Right renal cortex interstitium (tissue), 3 donors: ENCODE results near the gene HOOK2. TPM values are rescaled to one million over a fixed set of nuclear protein-coding genes. Genes with fewer than 3 reads are reported as not detected.

Experiments
- DNase-seq, 3 donors: peaks; one replicate each; pipeline ENCODE4 v3.0.0-alpha.2; 2013; ENCODE audit warnings: low read depth in 3 of 3, low spot score in 2 of 3
- polyA plus RNA-seq, 3 donors: library from polyadenylated mRNA; unstranded; fragments of 120-200 nt; gene quantifications; one replicate each; pipeline ENCODE4 v1.2.1, GENCODE V29; 2013; ENCODE audit not compliant: insufficient read length in 3 of 3

The HOOK2 gene
- polyA plus RNA-seq, 3 donors: 34.5 to 47.7 (median 42.4) TPM

DNA sequence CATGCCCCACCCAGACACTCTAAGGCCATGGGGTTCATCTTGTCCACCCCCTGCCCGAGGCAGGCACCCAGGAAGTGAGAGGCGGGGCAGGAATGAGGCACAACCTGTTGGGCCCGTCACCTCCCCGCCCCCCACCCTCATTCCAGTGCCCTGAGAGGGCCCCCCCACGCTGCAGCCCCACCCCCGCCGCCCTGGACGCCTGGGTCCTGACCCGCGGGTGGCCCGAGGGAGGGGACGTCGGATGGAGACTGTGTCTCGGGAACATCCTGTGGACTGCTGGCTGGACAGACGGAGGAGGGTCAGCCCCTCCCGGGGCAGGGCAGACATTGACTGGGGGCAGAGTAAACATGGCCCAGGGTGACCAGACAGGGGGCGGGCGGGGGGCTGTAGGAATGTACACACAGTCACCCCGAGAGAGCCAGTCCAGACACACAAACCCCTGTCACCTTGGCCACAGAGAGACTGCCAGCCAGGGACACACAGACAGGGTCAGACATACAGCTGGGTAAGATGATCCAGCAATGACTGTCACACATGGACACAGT, 8.6 kb upstream of the HOOK2 start:
- no peak for DNase-seq

DNA sequence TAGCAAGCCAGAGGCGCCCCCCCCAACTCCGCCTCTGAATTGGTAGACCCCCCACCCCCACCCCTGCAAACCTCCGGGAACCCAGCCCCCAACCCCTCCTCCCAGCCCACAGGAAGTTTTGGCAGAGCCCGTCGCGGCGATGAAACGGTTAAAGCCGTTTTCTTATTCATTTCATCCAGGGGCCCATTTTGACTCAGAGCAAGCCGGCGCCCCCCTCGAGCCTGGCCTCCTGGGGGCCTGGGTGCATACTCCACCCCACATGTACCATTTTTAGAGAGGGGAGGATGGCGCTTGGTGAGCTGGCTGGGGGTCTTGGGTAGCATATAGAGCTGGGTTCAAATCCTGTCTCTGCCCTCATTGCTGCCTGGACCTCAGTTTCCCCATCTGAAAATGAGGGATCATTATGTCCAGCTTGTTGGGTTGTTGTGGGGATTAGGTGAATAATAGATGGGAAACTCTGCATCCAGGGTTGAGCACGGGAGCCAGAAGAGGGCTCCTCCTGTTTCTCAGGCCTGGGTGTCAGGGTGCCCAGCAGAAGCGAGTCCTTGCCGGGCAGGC, 8.0 kb upstream of the HOOK2 start:
- no peak for DNase-seq

DNA sequence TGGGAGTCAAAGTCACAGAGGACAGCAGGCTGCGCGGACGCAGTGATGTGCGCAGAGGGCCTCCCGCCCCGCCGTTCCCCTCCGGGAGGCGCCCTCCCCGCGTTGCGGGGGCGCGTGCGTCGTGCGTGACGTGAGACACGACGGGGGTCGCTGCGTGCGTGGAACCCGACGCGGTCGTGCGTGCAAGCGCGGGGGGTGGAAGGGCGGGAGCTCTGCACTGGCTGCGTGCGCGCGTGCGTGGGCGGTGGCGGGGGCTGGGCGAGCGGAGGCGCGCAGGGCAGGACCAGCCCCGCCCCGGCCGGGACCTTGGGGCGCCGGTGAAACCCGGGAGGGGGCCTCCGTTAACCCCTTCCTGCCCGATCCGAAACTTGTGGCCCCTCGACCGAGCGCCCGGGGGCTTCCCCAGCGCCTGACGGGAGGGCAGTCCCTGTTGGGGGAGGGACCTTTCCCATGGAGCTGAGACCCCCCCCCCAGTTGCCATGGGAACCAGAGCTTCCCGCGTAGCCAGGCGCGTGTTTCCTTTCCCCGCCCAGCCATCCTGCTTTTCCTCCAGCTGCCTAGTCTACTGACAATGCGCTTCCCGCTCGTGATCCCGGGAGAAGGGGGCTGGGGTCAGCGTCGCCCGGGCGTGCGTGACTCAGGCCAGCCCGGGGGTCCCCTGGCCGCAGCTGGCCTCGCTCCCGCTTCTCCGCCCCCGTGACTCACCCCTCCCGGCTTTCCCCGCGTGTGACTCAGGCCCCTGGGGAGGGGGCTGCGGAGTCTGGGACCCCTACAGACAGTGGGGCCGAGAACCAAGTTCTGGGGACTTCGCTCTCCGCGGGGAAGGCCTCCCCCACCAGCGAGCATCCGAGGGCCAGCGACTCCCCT, 7.3 kb upstream of the HOOK2 start:
- DNase-seq: no peak

DNA sequence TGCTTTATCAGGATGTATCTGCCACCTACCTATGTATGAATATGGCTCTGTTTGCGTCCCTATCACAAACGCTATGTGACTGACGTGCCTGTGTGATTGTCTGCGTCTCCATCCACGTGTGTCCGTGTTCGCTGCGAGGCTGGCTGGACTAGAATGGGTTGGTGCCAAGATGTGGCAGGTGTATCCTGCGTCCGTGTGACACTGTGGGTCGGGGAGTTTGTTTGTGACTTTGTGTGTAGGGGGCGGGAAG, 6.7 kb upstream of the HOOK2 start:
- DNase-seq: no peak

DNA sequence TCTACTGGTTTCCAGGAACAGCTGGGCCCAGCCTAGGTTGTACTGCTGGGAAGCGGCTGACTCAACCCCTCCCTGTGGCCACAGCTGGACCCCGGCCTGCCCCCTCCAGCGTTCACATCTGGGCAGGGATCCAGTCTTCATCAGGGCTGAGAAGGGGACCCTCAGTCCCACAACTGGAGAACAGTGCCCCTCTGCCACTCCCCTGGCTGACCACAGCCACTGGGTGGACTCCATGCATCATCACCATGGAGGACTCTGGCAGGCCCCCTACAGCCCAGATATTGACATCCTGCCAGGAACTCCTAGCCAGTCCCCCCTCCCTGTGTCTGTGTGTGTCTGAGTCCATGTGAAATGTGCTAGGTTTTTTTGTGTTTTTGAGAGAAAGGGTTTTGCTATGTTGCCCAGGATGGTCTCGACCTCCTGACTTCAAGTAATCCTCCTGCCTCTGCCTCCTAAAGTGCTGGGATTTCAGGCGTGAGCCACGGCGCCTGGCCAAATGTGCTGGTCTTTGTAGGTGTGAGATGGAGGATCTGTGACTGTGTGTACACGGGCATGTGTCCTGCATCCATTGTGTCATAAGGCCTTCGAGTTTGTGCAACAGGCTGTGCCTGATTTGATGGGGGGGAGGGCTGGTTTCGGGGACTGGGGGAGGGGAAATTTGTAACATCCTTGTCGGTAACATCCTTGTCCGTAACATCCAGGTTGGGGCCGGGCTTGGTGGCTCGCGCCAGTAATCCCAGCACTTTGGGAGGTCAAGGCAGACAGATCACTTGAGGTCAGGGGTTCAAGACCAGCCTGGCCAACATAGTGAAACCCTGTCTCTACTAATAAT, 4.0 kb upstream of the HOOK2 start:
- DNase-seq: no peak

DNA sequence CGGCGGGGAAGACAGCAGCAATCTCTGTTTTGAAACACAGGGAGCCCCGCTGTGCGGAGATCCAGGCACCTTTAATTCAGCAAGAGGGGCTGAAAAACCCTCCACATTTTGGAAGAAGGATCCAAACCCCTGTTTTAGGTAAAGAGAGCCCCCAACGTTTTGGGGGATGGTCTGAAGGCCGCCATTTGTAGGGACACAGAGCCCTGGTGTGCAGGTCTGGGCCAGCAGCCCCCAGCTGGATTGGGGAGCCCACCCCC, 3.5 kb upstream of the HOOK2 start:
- no peak for DNase-seq

DNA sequence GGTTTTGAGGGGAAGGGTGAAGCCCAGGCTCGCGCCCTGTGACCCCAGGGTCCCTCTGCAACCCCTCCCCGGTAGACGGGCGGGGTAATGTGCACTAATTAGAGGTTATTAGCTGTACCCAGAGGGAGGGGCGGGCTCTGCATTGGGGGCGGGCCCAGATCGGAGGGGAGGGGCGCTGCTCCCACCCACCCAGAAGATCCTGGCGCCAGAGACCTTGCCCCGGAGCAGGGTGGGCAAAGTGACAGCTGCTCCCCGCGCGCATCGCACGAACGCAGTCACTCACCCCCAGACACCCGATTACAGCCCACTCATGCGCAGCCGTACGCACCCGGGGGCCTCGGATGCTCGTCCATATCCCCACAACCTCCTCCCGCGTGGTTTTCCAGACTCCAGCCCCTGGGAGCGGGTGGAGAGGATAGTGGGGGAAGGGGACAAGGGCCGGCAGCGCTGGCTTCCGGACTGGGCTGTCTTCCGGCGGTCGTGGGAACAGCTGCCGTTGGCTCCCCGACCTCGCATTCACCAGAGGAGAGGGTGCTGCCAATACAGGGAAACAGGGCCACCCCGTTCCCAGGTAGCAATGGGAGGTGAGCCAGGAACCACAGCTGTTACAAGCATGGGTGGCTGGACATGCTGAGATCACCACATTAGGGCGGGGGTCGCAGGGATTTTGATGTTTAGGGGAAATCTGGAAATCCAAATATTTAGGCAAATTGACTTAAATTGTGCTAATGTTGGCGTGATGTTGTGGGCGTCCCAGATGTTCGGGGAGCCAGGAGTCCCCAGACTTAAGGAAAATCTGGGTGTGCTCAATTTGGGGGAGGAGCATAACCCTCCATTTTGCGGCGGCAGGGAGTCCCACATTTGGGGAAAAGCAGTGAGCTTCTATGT, 2.9 kb upstream of the HOOK2 start:
- DNase-seq: no peak

DNA sequence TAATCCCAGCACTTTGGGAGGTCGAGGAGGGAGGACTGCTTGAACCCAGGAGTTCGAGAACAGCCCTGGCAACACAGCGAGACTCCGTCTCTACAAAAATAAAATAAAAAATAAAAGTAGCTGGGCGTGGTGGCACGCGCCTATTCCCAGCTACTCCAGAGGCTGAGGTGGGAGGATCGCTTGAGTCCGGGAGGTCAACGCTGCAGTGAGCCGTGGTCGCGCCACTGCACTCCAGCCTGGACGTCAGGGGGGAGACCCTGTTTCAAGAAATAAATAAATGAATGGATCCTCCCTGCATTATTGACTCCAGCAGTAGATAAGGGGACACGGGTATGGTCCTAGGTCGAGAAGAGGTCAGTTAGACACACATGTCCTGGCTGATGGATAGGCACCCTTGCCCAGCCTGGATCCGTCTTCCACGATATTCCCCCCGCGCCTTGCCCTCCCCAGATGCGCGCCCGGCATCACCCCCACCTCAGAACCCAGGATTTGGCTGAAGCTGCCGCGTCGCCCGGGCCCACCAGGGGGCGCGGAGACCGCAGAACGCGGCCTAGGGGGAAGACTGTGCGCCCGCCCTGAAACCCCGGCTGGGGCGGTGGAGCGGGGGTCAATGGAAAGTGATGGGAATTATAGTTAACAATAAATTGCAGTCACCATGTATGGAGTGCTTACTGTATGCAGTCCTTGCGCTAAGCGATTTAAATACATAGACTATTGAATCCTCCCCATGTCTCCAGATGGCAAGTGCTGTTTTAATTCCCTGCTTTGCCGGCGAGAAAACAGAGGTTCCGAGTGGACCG, 2.1 kb upstream of the HOOK2 start:
- DNase-seq: no peak

DNA sequence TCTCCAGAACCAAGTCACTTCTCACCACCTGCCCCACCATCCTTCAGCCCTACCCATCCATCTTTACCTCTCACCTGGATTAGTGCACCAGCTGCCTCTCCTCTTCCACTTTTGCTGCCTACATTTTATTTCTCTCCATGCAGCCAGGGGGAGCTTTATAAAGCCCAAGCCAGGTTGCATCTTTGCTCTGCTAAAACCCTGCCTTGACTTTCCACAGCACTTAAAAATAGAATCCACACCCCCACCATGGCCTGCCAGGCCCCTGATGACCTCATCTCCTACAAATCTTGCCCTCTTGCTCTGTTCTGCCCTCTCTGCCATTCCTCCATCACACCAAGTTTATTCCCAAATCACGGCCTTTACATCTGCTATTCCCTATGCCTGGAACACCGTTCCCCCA, 1.8 kb downstream of the HOOK2 start:
- no peak for DNase-seq

DNA sequence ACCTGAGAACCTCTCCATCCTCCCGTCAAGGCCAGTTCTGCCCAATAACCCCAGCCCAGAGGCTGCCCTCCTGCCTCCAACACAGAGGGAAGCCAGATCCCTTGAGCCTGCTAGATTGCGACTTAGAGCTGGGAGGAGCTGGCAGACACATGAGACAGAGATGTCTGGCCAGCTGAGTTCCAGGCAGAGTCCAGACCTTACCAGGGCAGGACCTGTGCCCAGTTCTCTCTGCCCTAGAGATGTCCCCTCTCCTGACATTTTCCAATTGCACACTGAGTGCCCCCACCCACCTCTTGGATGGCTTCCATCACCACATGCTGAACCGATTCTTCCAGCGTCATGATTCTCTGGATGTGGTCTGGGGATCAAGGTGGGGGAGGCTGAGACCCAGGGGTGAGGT, 3.0 kb downstream of the HOOK2 start:
- no peak for DNase-seq

DNA sequence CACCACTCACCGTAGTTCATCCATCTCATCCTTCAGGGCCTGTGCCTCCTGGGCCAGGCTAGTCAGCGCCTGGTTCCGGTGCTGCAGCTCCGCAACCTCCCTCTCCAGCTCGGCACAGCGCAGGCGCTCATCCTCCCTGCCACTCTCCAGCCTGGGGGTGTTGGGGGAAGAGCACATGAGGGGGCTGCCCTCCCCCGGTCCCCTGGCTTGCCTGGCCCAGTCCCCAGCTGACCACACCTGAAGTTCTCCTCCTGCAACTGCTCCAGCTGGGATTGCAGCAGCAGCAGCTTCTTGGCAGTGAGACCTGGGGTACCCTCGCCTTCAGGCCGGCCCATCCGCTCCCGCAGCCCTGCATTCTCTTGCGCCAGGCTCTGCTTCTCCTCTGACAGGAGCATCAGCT, 4.4 kb downstream of the HOOK2 start:
- DNase-seq: no peak

DNA sequence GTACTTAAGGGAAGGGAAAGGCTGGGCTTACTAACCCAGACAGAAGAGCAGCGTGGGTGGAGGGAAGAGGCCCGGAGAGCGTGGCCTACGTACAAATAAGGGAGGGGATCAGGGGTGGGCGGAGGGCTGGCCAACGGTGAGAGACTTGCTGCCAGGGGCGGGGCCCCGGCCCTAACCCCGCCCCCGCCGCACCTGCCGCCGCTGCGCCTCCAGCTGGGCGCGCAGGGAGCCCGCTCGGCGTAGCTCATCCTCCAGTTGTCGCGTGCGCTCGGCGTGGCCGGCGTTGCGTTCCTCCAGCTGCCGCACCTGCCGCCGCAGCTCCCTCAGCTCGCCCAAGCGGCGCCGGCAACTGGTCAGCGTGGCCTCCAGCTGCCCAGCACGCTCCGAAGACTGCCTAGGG, 5.7 kb downstream of the HOOK2 start:
- no peak for DNase-seq

DNA sequence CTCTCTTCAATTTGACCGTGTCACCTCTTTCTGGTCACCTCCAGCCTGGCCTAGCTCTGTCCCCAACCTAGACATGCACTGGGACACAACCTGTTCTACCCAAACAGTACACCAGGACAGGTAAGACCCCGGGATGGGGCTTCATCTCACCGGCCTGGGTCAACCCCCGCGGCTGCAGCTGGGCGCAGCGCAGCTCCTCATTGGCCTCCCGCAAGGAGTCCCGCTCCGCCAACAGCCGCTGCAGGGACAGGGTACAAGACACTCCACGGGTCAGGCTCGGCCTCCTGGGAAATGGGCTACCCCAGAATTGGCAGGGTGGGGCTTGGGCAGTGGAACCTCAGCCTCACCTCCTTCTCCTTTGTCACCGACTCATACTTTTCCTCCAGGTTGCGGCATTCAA, 7.7 kb downstream of the HOOK2 start:
- DNase-seq: no peak

DNA sequence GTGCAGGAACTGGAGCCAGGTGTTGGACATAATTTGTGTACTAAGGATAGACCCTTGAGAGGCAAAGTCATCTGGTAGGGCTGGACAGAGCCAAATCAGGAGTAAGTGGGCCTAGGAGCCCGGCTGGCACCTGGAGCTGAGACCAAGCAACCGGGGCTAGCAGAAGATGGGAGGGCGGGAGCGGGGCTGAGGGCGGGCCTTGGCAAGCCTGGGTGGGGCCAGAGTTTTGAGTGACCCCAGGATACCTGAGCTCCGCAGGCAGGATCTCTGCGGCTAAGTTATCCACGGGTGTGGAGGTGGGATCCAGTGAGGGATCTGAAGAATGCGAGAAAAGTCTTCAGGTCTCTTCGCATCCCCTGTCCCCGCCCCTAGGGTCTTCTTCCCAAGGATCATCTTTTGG, 8.2 kb downstream of the HOOK2 start:
- DNase-seq: no peak

DNA sequence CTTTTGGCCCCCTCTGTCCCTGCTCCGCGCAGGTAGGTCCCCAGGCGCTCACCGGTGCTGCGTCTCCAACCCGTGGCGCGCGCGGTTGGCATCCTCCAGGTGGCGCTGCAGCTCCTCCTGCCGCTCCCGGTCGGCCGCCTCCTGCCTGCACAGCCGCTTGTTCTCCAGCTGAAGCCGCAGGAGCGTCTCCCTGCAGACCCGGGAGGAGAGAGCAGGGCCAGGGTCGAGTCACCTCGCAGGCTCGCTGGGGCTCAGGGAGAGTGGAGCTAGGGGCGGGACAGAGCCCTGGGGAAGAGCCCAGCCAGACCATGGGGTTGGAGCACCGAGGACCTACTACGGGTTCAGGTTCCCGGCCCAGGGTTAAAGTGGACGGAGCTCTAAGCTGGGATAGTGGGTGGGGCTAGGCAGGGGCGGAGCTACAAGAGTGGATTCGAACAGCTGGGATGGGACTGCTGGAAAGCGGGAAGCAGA, 9.3 kb downstream of the HOOK2 start:
- DNase-seq: no peak

DNA sequence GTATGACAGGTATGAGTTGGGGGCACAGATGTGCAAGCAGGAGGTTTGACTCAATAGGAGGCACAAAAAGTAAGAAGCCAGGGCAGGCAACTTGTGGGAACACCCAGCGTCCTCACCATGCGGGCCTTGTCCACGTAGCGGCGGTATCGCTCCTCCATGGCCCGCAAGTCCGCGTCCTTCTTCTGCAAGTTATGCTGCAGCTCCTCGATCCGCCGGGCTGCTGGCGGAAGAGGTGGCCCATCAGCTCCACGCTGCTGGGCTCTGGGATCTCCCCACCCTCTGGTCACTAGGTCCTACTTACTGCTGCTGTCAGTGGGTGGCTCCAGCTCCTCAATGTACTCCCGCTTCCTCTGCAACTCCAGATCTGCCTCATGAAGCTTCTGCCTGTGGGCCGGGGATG, 10.7 kb downstream of the HOOK2 start:
- no peak for DNase-seq

DNA sequence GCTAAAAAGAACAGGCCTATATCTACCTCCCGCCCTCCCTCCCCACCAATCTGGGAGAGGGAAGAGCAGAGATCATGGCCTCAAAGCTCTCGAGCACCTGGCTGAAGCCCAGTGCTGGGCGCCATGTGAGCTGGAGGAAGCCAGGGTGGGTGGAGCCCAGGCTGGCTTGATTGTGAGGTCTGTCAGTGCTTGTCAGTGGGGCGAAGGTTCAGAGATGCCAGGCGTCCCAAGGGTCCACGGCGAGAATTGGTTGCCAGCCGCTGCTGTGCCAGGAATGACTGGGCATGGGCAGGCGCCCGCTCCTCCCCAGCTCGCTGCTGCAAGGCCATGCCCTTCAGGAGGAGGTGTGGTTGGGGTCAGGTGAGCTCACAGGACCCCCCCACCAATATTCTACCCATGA, 12.3 kb downstream of the HOOK2 start:
- no peak for DNase-seq

DNA sequence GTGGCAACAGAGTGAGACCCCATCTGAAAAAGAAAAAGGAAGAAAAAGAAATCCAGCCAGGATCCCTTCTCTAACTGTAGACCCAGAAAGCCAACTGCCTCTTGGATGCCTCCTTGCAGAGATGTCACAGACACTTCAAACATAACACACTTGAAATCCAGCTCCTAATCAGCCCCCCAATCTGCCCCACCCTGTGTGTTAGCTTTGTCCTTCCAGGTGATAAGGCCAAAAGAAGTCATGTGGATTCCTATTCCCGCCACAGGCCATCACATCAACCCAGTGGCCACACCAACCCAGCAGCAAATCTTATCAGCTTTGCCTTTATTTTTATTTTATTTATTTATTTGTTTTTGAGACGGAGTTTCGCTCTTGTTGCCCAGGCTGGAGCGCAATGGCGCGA, 15.7 kb downstream of the HOOK2 start:
- no peak for DNase-seq

DNA sequence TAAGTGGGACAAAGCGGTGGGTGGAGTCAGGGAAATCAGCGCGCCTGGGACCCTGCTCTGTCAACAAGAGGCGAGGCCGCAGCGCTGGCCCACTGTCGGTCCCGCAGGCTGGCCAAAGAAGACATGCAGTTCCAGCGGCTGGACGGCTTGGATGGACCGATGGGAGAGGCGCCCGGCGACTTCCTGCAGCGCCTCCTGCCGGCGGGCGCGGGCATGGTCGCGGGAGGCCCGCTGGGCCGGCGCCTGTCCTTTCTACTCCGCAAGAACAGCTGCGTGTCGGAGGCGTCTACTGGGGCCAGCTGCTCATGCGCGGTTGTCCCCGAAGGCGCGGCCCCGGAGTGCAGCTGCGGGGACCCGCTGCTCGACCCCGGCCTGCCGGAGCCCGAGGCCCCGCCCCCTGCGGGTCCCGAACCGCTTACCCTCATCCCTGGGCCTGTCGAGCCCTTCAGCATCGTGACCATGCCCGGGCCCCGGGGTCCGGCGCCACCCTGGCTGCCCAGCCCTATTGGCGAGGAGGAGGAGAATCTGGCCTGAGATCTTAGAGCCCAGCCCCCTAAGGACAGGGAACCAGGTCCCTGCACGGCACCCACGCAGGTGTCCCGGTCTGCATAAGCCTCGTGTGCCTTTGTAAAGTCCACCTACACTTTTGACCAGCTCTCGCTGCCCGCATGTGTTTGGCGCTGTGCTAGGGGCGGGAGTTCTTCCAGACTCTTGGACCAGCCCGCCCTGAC, 17.6 kb downstream of the HOOK2 start:
- DNase-seq: no peak
